Glomerular endothelial cell (primary cell): ENCODE results near the gene EFNA3. TPM values are rescaled to one million over a fixed set of nuclear protein-coding genes. Genes with fewer than 3 reads are reported as not detected.

Experiments
- DNase-seq: peaks from one replicate; pipeline ENCODE4 v3.0.0-alpha.2; 2011; ENCODE audit warnings: low read depth, low spot score; ENCODE audit errors: extremely low read depth
- total RNA-seq: library from RNA; depleted of rRNA; stranded (reverse); fragments of >200 nt; gene quantifications from 2 replicates; pipeline ENCODE4 v1.2.3, GENCODE V29; 2015

EFNA3 gene
- total RNA-seq, 1 donor from 2014 or later: 4.0 TPM

- DNase-seq: no peak
Measured at GRCh38 chr1:155048449-155049334, 29.9 kb upstream of the EFNA3 start.

- DNase-seq: no peak
Measured at GRCh38 chr1:155049651-155050559, 28.7 kb upstream of the EFNA3 start.

- DNase-seq: no peak
Measured at GRCh38 chr1:155050560-155051341, 27.9 kb upstream of the EFNA3 start, which contains the start of gene ADAM15. ADAM15 (plus strand) TSS chr1:155051316; CDS start chr1:155051387, 71 bp downstream.

GRCh38 chr1:155051342-155051776 lies 27.3 kb upstream of the EFNA3 start:
- DNase-seq: no peak

GRCh38 chr1:155051777-155052398 lies 26.7 kb upstream of the EFNA3 start:
- DNase-seq: no peak

- no peak for DNase-seq
Measured at GRCh38 chr1:155052439-155053395, 25.9 kb upstream of the EFNA3 start.

- DNase-seq: no peak
Measured at GRCh38 chr1:155053531-155054105, 25.0 kb upstream of the EFNA3 start.

GRCh38 chr1:155057104-155057503 lies 21.5 kb upstream of the EFNA3 start:
- no peak for DNase-seq

- no peak for DNase-seq
Measured at GRCh38 chr1:155057788-155058211, 20.8 kb upstream of the EFNA3 start.

GRCh38 chr1:155060736-155061135 lies 17.9 kb upstream of the EFNA3 start:
- no peak for DNase-seq

GRCh38 chr1:155061381-155062150 lies 17.1 kb upstream of the EFNA3 start:
- DNase-seq: no peak

GRCh38 chr1:155062151-155062686 lies 16.4 kb upstream of the EFNA3 start:
- no peak for DNase-seq

- no peak for DNase-seq
Measured at GRCh38 chr1:155062702-155063411, 15.8 kb upstream of the EFNA3 start.

- no peak for DNase-seq
Measured at GRCh38 chr1:155063550-155064110, 15.0 kb upstream of the EFNA3 start, which contains the start of gene EFNA4. EFNA4 (plus strand) TSS chr1:155063740; CDS start chr1:155063824, 84 bp downstream.

- no peak for DNase-seq
Measured at GRCh38 chr1:155064111-155064831, 14.4 kb upstream of the EFNA3 start.
